GM19468 (cell line): ENCODE results near the gene CFD.
"Not testable (repeated sequence)": the region's sequence is repeated elsewhere in the genome, so short reads cannot be mapped to it uniquely, and the experiment has no call there.

Experiments
- ATAC-seq: cut with Tn5 transposase; IDR thresholded peaks from one replicate; pipeline ENCODE4 v1.9.1; 2021; ENCODE audit warnings: mild to moderate bottlenecking, moderate library complexity, moderate number of reproducible peaks; ENCODE audit not compliant: unreplicated experiment; ENCODE audit errors: extremely low read depth

The CFD gene

DNA sequence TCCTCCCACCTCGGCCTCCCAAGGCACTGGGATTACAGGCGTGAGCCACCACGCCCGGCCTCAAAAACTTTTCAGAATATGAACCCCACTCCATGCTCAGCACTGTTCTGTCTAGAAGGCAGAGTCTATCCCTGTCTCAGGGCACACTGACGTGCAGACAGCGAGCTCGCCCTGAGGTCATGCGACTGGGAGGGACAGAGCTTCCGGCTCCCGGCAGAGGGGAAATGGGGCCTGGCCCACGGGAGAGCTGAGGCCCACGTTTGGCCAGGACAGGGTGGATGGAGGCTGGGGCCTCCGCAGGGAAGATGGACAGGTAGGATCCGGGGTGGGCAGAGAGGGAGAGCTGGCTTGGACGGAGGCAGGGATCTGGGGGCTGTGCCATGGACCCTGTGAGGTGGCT lies 34.6 kb upstream of the CFD start:
- no peak for ATAC-seq

DNA sequence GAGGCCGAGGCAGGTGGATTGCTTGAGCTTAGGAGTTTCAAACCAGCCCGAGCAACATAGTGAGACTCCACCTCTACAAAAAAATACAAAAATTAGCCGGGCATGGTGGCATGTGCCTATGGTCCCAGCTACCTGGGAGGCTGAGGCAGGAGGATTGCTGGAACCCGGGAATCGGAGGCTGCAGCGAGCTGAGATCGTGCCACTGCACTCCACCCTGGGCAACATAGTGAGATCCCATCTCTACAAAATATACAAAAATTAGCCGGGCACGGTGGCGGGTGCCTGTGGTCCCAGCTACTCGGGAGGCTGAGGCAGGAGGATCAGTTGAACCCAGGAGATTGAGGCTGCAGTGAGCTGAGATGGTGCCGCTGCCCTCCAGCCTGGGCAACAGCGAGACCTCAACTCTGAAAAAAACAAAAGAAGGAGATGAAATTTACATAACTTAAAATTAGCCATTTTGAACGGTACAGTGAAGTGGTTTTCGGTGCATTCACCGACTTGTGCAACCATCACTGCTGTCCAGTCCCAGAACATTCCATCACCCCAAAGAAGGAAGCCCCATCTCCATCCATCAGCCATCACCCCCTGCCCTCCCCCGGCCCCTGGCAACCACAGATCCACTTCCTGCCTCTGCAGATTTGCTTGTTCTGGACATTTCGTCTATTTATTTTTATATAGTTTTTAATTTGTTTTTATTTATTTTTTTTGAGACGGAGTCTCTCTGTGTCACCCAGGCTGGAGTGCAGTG lies 33.4 kb upstream of the CFD start:
- no peak for ATAC-seq

GRCh38 chr19:827314-827709 lies 32.2 kb upstream of the CFD start:
- no peak for ATAC-seq

DNA sequence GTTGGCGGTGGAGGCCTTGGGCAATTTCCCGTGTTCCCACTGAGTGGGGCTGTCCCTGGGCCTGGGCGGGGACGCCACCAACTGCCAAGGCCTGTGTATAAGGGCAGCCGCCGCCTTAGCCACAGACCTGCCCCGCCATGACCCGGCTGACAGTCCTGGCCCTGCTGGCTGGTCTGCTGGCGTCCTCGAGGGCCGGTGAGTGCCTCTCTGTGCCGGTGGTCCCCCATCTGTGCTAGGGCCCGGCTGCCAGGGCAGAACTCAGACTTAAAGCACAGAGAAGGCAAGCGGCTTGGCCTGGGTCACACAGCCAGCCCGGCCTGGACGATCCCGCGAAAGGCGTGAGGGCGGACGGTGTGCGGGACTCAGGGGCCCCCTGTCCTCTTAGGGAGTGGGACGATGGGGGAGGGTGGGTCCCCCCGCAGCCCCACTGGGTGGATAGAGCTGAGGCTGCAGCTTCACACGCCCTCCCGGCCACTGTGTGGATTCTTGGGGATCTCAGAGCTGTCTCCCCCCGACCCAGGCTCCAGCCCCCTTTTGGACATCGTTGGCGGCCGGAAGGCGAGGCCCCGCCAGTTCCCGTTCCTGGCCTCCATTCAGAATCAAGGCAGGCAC lies 31.6 kb upstream of the CFD start, which contains the start of gene AZU1:
Gene AZU1, plus strand, starts transcription at position 128 of the 612 bp plus-strand sequence. Its CDS starts 10 bp downstream, at position 138.
- ATAC-seq, result no peak

DNA sequence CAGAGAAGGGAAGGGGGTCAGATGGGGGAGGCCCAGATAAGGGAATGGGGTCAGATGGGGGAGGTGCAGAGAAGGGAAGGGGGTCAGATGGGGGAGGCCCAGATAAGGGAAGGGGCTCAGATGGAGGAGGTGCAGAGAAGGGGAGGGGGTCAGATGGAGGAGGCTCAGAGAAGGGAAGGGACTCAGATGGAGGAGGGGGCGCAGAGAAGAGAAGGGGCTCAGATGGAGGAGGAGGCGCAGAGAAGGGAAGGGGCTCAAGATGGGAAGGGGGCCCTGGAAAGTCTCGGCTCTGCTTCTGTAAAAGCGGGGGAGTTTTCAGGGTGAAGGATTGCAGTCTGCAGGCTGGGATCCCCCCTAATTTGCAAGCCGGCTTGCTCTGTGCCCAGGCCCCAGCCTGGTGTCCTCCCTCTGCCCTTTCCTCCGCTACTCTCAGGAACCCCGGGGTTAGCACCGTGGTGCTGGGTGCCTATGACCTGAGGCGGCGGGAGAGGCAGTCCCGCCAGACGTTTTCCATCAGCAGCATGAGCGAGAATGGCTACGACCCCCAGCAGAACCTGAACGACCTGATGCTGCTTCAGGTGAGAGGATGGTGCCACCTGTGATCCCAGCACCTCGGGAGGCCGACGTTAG lies 30.2 kb upstream of the CFD start:
- ATAC-seq, result no peak

- no peak for ATAC-seq
Observed at GRCh38 chr19:831407-832369, 27.8 kb upstream of the CFD start.

- no peak for ATAC-seq
Observed at GRCh38 chr19:834216-834615, 25.2 kb upstream of the CFD start.

GRCh38 chr19:835210-835810 lies 24.2 kb upstream of the CFD start:
- ATAC-seq, result no peak

- ATAC-seq, result no peak
Observed at GRCh38 chr19:840519-841206, 18.8 kb upstream of the CFD start, which contains the start of gene PRTN3. PRTN3 (plus strand) TSS chr19:840999; CDS start chr19:841009, 10 bp downstream.

- ATAC-seq, result not testable (repeated sequence)
Observed at GRCh38 chr19:842802-843179, 16.7 kb upstream of the CFD start.

- ATAC-seq, result no peak
Observed at GRCh38 chr19:843180-843835, 16.2 kb upstream of the CFD start.

DNA sequence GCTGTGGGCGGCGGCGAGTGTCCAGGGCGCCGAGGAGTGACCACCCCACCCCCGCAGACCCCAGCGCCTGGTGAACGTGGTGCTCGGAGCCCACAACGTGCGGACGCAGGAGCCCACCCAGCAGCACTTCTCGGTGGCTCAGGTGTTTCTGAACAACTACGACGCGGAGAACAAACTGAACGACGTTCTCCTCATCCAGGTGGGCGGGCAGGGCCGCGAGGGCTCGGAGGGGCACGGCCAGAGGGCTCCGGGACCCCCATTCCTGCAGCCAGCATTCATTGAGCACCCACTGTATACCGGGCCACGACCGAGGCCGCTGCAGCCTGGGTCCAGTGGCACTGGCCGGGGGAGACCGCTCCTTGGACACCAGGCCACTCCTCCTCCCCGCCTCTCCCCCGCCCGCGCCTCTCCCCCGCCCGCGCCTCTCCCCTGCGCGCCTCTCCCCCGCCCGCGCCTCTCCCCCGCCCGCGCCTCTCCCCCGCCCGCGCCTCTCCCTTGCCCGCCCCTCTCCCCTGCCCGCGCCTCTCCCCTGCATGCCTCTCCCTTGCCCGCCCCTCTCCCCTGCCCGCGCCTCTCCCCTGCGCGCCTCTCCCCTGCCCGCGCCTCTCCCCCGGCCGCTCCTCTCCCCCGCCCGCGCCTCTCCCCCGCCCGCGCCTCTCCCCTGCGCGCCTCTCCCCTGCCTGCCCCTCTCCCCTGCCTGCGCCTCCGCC lies 15.5 kb upstream of the CFD start:
- no peak for ATAC-seq

DNA sequence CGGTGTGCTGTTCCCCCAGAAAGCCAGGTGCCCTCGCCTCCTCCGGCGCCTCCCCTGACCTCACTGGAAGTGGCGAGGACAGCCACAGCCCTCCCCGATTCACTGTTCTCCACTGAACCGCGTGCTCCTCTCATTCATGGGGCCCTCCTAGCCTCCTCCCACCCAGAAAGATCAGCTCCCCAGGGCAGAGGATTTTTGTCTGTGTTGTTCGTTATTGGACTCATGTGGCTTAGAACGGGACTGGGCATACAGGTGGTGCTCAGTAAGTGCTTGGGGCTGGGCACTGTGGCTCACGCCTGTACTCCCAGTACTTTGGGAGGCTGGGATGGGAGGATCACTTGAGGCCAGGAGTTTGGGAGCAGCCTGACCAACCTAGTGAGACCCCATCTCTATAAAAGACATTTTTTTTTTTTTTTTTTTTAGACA lies 14.9 kb upstream of the CFD start:
- ATAC-seq, result no peak

DNA sequence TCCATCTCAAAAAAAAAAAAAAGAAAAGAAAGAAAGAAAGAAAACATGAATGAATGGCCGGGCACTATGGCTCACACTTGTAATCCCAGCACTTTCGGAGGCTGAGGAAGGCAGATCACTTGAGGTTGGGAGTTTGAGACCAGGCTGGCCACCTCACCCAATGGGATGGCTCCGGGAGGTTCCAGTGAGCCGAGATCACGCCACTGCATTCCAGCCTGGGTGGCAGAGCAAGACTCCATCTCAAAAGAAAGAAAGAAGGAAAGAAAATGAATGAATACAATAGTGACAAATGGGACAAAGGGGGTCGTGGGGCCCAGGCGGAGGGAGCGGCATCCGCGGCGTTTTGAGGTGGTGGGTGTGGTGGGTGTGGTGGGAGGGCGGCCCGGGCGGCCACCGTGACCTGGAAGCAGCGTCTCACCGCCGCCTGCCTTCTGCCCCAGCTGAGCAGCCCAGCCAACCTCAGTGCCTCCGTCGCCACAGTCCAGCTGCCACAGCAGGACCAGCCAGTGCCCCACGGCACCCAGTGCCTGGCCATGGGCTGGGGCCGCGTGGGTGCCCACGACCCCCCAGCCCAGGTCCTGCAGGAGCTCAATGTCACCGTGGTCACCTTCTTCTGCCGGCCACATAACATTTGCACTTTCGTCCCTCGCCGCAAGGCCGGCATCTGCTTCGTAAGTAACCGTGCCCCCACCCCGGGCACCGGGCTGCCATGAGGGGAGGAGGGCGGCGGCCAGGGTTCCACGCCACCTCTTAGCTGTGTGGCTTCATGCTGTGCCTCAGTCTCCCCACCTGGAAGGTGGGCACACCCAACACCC lies 13.6 kb upstream of the CFD start:
- ATAC-seq, result no peak

GRCh38 chr19:848386-848921 lies 11.0 kb upstream of the CFD start:
- no peak for ATAC-seq

- not testable (repeated sequence) for ATAC-seq
Observed at GRCh38 chr19:849195-849594, 10.3 kb upstream of the CFD start.
